Activated naive CD4-positive, alpha-beta T cell treated with anti-CD3 and anti-CD28 coated beads, Interleukin-2, amount 50 U/mL, for 24 hours (primary cell): ENCODE measurements around the gene PLAAT3.
"Not testable (repeated sequence)": the region's sequence is repeated elsewhere in the genome, so short reads cannot be mapped to it uniquely, and the experiment has no call there.

Experiments used
- H3K27ac Mint-ChIP-seq: one replicate; pipeline ENCODE4 v1.8.0; 2021; ENCODE audit warnings: mild to moderate bottlenecking, mixed read lengths
- H3K27me3 Mint-ChIP-seq: one replicate; pipeline ENCODE4 v1.8.0; 2021; ENCODE audit warnings: mixed read lengths
- H3K36me3 Mint-ChIP-seq: one replicate; pipeline ENCODE4 v1.8.0; 2021; ENCODE audit warnings: mixed read lengths
- H3K4me1 Mint-ChIP-seq: one replicate; pipeline ENCODE4 v1.8.0; 2021; ENCODE audit warnings: mixed read lengths
- H3K4me3 Mint-ChIP-seq: one replicate; pipeline ENCODE4 v1.8.0; 2021; ENCODE audit warnings: mild to moderate bottlenecking, mixed read lengths
- H3K9me3 Mint-ChIP-seq: one replicate; pipeline ENCODE4 v1.8.0; 2021; ENCODE audit warnings: mixed read lengths

The PLAAT3 gene

DNA sequence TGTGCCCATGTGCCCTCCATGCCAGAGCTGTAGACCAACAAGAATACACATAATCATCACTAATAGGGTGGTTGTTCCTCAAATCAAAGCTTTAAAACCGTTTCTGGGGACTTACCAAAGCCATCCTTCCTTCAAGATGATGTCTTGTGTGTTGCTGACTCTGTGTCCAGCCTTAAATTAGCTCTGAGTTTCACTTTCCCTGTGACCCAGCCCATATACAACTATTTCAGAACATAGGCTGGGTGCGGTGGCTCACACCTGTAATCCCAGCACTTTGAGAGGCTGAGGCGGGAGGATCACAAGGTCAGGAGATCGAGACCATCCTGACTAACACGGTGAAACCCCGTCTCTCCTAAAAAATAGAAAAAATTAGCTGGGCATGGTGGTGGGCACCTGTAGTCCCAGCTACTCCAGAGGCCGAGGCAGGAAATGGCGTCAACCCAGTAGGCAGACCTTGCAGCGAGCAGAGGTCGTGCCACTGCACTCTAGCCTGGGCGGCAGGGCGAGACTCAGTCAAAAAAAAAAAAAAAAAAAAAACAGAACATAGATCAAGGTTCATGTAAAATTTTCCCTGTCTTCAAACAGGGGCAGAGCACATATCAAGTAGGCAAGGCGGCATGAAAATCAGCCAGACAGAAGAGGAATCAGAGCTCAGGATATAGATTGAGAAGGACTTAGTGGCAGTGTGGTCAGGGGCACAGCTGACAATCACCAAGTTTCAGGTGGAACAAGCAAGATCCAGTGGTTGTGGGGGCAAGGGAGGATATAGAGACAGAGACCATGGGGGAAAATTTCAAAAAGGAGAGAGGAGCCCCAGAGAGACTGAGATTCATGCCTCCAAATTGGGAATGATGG is 50.8 kb downstream of the PLAAT3 start, which contains the start of gene PLAAT2:
PLAAT2 (minus strand) TSS at position 179 of the 855 bp plus-strand sequence; CDS start at position 124, 55 bp downstream.
- peaks cover 73% of the 10 kb centered on the region for H3K4me1 Mint-ChIP-seq
- H3K9me3 Mint-ChIP-seq: no peaks in the 10 kb centered on the region
- H3K27me3 Mint-ChIP-seq: no peaks in the 10 kb centered on the region
- H3K27ac Mint-ChIP-seq: peak within 1 kb of the TSS; percentile 51
- H3K4me3 Mint-ChIP-seq: peak within 1 kb of the TSS; percentile 37
- no peaks in the 10 kb centered on the region for H3K36me3 Mint-ChIP-seq

DNA sequence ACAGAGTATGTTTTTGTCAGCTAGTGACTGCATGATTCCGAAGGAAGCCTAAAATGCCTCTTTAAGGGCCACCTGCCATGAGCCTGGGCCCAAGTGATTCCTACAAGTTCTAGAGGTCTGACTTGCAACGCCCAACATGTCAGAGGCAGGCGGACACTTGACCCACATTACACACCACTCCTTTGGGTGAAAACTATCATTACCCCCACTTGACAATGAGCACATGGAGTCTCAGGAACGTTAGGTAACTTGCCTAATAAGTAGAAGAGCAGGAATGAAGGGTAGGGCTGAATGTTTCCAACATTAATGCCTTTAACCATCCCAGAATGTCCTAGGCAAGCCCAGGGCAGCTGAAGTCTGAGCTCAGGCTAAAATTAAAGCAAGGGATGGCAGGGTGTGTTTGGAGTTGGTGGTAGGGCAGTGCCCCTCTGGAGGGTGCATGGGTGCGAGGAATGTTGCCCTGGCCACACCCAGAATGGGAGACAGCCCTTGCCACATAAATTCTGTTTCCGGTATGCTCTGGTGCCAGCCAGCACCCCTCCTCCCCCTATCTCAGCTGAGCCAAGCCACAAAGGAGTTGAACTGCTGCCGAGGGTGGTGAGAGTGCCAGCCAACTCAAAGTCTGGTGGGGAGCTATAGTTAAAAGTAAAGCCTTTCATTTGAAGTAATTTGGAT is 53.6 kb downstream of the PLAAT3 start:
- no peaks in the 10 kb centered on the region for H3K27me3 Mint-ChIP-seq
- H3K27ac Mint-ChIP-seq: peak overlapping the region; percentile 19
- no peaks in the 10 kb centered on the region for H3K36me3 Mint-ChIP-seq
- peaks cover 73% of the 10 kb centered on the region for H3K4me1 Mint-ChIP-seq
- no peaks in the 10 kb centered on the region for H3K9me3 Mint-ChIP-seq
- peak overlapping the region; percentile 27 for H3K4me3 Mint-ChIP-seq

DNA sequence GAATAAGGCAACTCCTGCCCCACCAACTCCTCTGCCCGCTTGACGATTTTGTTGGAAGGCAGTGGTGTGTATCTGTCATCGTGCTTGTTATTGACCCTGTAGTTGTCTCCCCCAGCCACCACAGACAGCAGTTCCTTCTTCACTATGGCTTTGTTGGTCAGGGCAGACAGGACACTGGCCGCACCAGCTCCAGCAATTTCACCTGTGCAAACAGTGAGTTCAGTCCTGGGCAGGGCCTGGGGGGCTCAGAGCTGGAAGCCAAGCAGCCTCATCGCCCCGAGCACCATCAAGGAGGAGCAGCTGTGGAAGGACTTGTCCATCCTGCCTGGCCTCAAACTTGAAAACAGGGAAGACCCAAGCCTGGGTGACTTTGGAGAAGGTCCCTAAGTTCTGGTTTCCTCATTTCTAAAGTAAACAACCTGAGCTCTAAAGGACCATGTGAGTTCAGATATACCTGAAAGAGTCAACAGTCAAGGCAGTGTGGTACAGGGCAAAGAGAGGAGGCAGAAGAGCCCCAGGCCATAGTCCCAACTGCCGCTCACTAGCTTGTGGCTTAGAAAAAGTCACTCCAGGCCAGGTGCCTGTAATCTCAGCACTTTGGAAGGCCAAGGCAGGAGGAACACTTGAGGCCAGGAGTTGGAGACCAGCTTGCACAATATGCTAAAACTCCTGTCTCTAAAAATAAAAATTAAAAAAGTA is 55.6 kb downstream of the PLAAT3 start:
- Mint-ChIP-seq H3K27me3 (no peaks in the 10 kb centered on the region), H3K36me3 (no peaks in the 10 kb centered on the region), H3K27ac (no peak overlapping the region), H3K4me3 (no peak overlapping the region), H3K9me3 (no peaks in the 10 kb centered on the region), H3K4me1 (peaks cover 74% of the 10 kb centered on the region)

- no peaks in the 10 kb centered on the region for H3K36me3 Mint-ChIP-seq
- no peaks in the 10 kb centered on the region for H3K9me3 Mint-ChIP-seq
- no peaks in the 10 kb centered on the region for H3K27me3 Mint-ChIP-seq
- H3K4me1 Mint-ChIP-seq: peaks cover 81% of the 10 kb centered on the region
- no peak overlapping the region for H3K4me3 Mint-ChIP-seq
- H3K27ac Mint-ChIP-seq: no peak overlapping the region
These were observed 56.7 kb downstream of the PLAAT3 start for GRCh38 chr11:63557570-63557969.

- Mint-ChIP-seq H3K4me3 (no peak overlapping the region), H3K27ac (no peak overlapping the region), H3K9me3 (no peaks in the 10 kb centered on the region), H3K27me3 (no peaks in the 10 kb centered on the region), H3K4me1 (peaks cover 83% of the 10 kb centered on the region), H3K36me3 (no peaks in the 10 kb centered on the region)
These were observed 57.7 kb downstream of the PLAAT3 start for GRCh38 chr11:63556404-63557013.

DNA sequence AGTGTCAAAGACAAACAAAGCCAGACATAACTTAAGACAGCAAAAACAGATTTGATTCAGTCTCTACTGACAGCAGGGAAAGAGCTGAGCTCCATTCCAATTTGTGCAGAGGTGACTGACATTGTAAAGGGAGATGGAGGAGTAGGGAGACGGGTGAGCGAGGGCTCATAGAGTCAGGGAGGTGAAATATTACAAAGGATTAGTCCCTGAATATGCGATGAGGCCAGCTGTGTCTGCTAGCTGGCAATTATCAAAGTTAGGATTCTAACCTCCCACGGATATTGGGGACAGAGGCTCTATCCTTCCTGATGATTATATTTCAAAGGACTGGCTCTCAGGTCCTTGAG is 59.4 kb downstream of the PLAAT3 start:
- Mint-ChIP-seq H3K27ac (no peak overlapping the region), H3K9me3 (no peaks in the 10 kb centered on the region), H3K27me3 (no peaks in the 10 kb centered on the region), H3K36me3 (no peaks in the 10 kb centered on the region), H3K4me1 (peaks cover 79% of the 10 kb centered on the region), H3K4me3 (no peak overlapping the region)

DNA sequence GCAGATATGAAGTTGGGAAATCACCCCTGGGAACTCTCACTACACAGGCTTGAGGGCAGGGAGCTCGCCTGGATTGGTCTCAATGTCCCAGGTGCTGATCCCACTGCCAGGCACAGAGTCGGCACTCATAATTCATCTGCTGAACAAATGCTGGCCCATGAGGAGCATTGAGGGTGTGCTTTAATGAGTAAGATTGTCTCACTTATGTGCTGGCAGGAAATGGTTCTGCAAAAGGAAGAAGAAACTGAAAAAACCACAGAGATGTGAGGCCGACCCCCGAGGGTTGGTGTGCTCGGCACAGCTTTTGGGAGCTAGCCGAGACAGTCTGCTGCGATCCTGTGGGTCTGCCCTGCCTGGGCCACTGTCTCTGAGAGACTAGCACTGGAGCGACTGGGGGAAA is 60.5 kb downstream of the PLAAT3 start:
- Mint-ChIP-seq H3K4me1 (peaks cover 77% of the 10 kb centered on the region), H3K4me3 (peak overlapping the region; percentile 85), H3K9me3 (no peaks in the 10 kb centered on the region), H3K27ac (peak overlapping the region; percentile 98), H3K36me3 (no peaks in the 10 kb centered on the region), H3K27me3 (no peaks in the 10 kb centered on the region)

- H3K27me3 Mint-ChIP-seq: no peaks in the 10 kb centered on the region
- no peaks in the 10 kb centered on the region for H3K9me3 Mint-ChIP-seq
- peak overlapping the region; percentile 67 for H3K4me3 Mint-ChIP-seq
- H3K27ac Mint-ChIP-seq: peak overlapping the region; percentile 73
- H3K36me3 Mint-ChIP-seq: no peaks in the 10 kb centered on the region
- H3K4me1 Mint-ChIP-seq: peaks cover 73% of the 10 kb centered on the region
These were observed 61.3 kb downstream of the PLAAT3 start for GRCh38 chr11:63552921-63553320.

DNA sequence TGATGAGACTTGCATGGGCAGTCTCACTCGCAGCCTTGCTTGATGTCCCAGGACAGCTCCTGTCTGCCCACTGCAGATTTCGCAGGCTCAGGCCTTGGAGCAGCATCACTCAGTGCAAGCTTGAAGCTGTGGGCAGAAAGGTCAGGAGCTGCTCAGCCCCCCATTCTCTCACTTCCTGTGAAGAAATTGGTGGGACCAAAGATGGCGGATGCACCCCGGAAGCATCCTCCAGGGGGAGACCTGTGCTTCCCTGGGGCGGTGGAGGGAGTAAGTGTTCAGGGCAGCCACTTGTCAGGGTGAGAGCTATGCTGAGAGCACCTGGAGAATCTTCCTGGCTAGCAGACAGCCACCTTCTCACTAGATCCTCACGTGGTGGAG is 62.4 kb downstream of the PLAAT3 start:
- Mint-ChIP-seq H3K4me1 (peaks cover 66% of the 10 kb centered on the region), H3K27ac (peak overlapping the region; percentile 12), H3K36me3 (peaks cover 2% of the 10 kb centered on the region), H3K4me3 (peak overlapping the region; percentile 51), H3K9me3 (no peaks in the 10 kb centered on the region), H3K27me3 (no peaks in the 10 kb centered on the region)

GRCh38 chr11:63551091-63551888 is 62.9 kb downstream of the PLAAT3 start:
- H3K4me1 Mint-ChIP-seq: peaks cover 62% of the 10 kb centered on the region
- H3K9me3 Mint-ChIP-seq: no peaks in the 10 kb centered on the region
- peak overlapping the region; percentile 91 for H3K27ac Mint-ChIP-seq
- H3K4me3 Mint-ChIP-seq: peak overlapping the region; percentile 92
- H3K27me3 Mint-ChIP-seq: no peaks in the 10 kb centered on the region
- H3K36me3 Mint-ChIP-seq: peaks cover 8% of the 10 kb centered on the region

DNA sequence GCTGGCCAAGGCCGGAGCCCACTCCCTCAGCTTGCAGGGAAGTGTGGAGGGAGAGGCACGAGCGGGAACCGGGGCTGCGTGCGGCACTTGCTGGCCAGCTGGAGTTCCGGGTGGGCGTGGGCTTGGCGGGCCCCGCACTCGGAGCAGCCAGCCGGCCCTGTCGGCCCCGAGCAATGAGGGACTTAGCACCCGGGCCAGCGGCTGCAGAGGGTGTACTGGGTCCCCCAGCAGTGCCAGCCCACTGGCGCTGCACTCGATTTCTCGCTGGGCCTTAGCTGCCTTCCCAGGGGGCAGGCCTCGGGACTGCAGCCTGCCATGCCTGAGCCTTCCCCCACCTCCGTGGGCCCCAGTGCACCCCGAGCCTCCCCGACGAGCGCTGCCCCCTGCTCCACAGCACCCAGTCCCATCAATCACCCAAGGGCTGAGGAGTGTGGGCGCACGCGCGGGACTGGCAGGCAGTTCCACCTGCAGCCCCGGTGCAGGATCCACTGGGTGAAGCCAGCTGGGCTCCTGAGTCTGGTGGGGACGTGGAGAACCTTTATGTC is 64.0 kb downstream of the PLAAT3 start:
- Mint-ChIP-seq H3K36me3 (peaks cover 10% of the 10 kb centered on the region), H3K4me1 (peaks cover 54% of the 10 kb centered on the region)
- not testable (repeated sequence) for H3K27ac Mint-ChIP-seq, H3K9me3 Mint-ChIP-seq, H3K4me3 Mint-ChIP-seq, H3K27me3 Mint-ChIP-seq

DNA sequence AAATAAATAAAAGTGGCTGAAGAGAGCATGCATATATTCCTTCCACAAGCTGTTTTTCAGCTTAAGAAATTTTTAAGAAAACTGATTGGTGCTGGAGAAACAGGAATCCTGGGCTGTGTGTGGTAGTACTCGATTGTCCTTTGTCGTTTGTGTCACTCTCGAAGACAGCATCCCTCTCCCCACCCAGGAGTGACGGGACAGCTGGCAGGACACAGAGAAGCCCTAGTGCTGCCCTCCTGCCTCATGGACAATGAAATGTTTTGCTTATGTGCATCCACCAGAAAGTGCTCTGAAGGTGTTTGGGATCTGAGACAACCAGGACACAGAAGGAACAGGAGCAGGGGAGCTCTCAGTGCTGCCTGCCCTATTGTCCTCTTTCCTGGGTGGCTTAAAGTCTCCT is 64.8 kb downstream of the PLAAT3 start:
- Mint-ChIP-seq H3K4me3 (no peak overlapping the region), H3K4me1 (peaks cover 48% of the 10 kb centered on the region), H3K27me3 (no peaks in the 10 kb centered on the region), H3K36me3 (peaks cover 10% of the 10 kb centered on the region), H3K27ac (no peak overlapping the region), H3K9me3 (no peaks in the 10 kb centered on the region)

DNA sequence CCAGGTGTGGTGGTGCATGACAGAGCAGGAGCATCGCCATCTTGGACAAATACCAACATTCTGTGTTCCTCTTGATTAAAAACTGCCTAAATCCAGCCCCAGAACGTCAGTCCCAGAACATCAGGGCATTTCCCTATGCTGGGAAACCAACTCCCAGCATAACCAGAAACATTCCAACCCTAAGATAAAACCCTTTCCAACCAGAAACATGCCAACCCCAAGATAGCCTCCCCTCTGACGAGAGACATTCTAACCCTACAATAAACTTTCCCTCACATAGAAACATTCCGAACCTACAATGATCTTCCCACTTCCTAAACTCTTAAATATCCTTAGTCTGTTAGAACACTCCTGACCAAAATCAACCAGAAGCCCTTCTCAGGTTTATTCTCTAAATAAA is 66.1 kb downstream of the PLAAT3 start:
- Mint-ChIP-seq H3K4me1 (peaks cover 47% of the 10 kb centered on the region), H3K27me3 (no peaks in the 10 kb centered on the region), H3K9me3 (no peaks in the 10 kb centered on the region), H3K4me3 (no peak overlapping the region), H3K36me3 (peaks cover 13% of the 10 kb centered on the region), H3K27ac (peak overlapping the region; percentile 1)

DNA sequence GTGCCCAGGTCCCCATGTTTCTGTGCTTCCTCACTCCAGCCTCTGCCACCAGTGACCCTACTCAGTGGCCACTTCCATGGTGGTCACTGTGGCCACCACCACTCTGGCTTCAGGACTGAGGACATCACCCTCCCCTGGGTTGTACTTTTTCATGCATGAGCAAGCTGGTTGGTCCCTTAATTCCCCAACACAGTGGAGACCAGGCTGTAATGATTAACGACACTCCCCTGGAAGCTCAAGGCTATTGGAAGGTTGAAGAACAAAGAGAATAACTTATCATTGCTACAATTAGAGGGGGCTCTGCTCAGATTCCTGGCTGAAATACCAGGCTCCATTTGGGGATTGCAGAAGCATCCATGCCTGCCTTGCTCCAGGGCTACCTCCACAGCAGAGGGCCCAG is 67.2 kb downstream of the PLAAT3 start:
- H3K4me3 Mint-ChIP-seq: no peak overlapping the region
- H3K9me3 Mint-ChIP-seq: no peaks in the 10 kb centered on the region
- no peaks in the 10 kb centered on the region for H3K27me3 Mint-ChIP-seq
- H3K4me1 Mint-ChIP-seq: peaks cover 45% of the 10 kb centered on the region
- peak overlapping the region; percentile 46 for H3K27ac Mint-ChIP-seq
- H3K36me3 Mint-ChIP-seq: peaks cover 13% of the 10 kb centered on the region

DNA sequence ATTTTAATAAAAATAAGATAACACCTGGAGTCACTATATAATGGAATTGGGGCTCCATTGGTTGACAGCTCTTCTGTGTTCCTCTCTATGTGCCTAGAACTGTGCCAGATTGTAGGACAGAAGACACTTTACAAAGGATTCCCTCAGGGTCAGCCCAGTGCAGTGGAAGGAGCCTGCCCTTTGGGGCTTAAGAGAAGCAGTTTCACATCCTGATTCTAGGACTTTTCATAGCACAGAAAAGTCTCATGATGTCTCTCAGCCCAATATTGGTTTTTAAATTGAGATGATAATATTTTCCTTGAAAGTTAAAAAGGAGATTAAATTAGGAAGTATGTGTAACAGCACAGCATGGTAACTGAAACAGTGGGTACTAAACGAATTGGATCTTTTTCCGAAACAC is 70.5 kb downstream of the PLAAT3 start:
- Mint-ChIP-seq H3K4me1 (peaks cover 50% of the 10 kb centered on the region), H3K36me3 (peaks cover 16% of the 10 kb centered on the region), H3K27ac (peak overlapping the region; percentile 76)

More for the DNA sequence above, 70.5 kb downstream of the PLAAT3 start:
- Mint-ChIP-seq H3K27me3 (no peaks in the 10 kb centered on the region), H3K9me3 (no peaks in the 10 kb centered on the region), H3K4me3 (no peak overlapping the region)
